Endometrial microvascular endothelial cells (primary cell): ENCODE data around the gene DLX1. TPM values are rescaled to one million over a fixed set of nuclear protein-coding genes. Genes with fewer than 3 reads are reported as not detected.

Source experiments
- in situ Hi-C: cut with HindIII; loops from 2 replicates; pipeline ENCODE4 v1.10.0; 2017; ENCODE audit warnings: low sequenced_read_pairs, low pct_unique_long_range_greater_than_20kb; ENCODE audit errors: inconsistent ontology term
- total RNA-seq: library from RNA; depleted of rRNA; stranded (reverse); fragments of >200 nt; gene quantifications from one replicate; pipeline ENCODE4 v1.2.3, GENCODE V29; 2015; ENCODE audit errors: inconsistent ontology term

The DLX1 gene
- total RNA-seq, 1 donor from 2014 or later, result not detected

- in situ Hi-C loops, result no loop called here
Measured at GRCh38 chr2:172084645-172085459, 455 bp upstream of the DLX1 start.

GRCh38 chr2:172086241-172087206, 1.2 kb downstream of the DLX1 start:
- in situ Hi-C loops, result no loop called here

- in situ Hi-C loops, result no loop called here
Measured at GRCh38 chr2:172087207-172087779, 2.0 kb downstream of the DLX1 start.

- in situ Hi-C loops, result no loop called here
Measured at GRCh38 chr2:172087780-172088244, 2.5 kb downstream of the DLX1 start.

GRCh38 chr2:172088245-172089004, 3.1 kb downstream of the DLX1 start:
- in situ Hi-C loops, result no loop called here

- in situ Hi-C loops, result no loop called here
Measured at GRCh38 chr2:172089005-172089504, 3.7 kb downstream of the DLX1 start.

- in situ Hi-C loops, result no loop called here
Measured at GRCh38 chr2:172089633-172090032, 4.3 kb downstream of the DLX1 start.

GRCh38 chr2:172090044-172090961, 5.0 kb downstream of the DLX1 start:
- in situ Hi-C loops, result no loop called here

- in situ Hi-C loops, result no loop called here
Measured at GRCh38 chr2:172091000-172091641, 5.8 kb downstream of the DLX1 start.

- in situ Hi-C loops, result no loop called here
Measured at GRCh38 chr2:172091761-172092566, 6.7 kb downstream of the DLX1 start.

- in situ Hi-C loops, result no loop called here
Measured at GRCh38 chr2:172092716-172093415, 7.6 kb downstream of the DLX1 start.

- in situ Hi-C loops, result no loop called here
Measured at GRCh38 chr2:172093416-172094293, 8.3 kb downstream of the DLX1 start.

GRCh38 chr2:172094294-172095145, 9.2 kb downstream of the DLX1 start:
- in situ Hi-C loops, result no loop called here
